ENCODE results near the gene TBC1D2B. TPM values are rescaled to one million over a fixed set of nuclear protein-coding genes. Genes with fewer than 3 reads are reported as not detected.

Gene TBC1D2B
- total RNA-seq, 1 donor from 2014 or later = 69.3 TPM

GRCh38 chr15:78024883-78025282 lies 52.6 kb downstream of the TBC1D2B start:
- Mint-ChIP-seq H3K4me3 (ENCODE audit: unreplicated experiment) (no peak overlapping the region), H3K4me1 (ENCODE audit: unreplicated experiment) (no peaks in the 10 kb centered on the region), H3K27ac (ENCODE audit: unreplicated experiment) (no peak overlapping the region), H3K36me3 (ENCODE audit: unreplicated experiment) (peaks cover 51% of the 10 kb centered on the region), H3K27me3 (ENCODE audit: unreplicated experiment) (no peaks in the 10 kb centered on the region), H3K9me3 (ENCODE audit: unreplicated experiment) (no peaks in the 10 kb centered on the region)
- no peak for TF ChIP-seq CTCF (IDR thresholded peaks at IDR 0.05)
- no peak for DNase-seq (ENCODE audit: extremely low spot score, unreplicated experiment)

GRCh38 chr15:78024519-78024870 lies 53.0 kb downstream of the TBC1D2B start:
- H3K4me1 Mint-ChIP-seq (ENCODE audit: unreplicated experiment) = no peaks in the 10 kb centered on the region

GRCh38 chr15:78023865-78024518 lies 53.5 kb downstream of the TBC1D2B start:
- no peak for TF ChIP-seq CTCF (IDR thresholded peaks at IDR 0.05)
- no peak for DNase-seq (ENCODE audit: extremely low spot score, unreplicated experiment)
- Mint-ChIP-seq H3K9me3 (ENCODE audit: unreplicated experiment) (no peaks in the 10 kb centered on the region), H3K4me3 (ENCODE audit: unreplicated experiment) (no peak overlapping the region), H3K36me3 (ENCODE audit: unreplicated experiment) (peaks cover 50% of the 10 kb centered on the region), H3K27me3 (ENCODE audit: unreplicated experiment) (no peaks in the 10 kb centered on the region), H3K4me1 (ENCODE audit: unreplicated experiment) (no peaks in the 10 kb centered on the region), H3K27ac (ENCODE audit: unreplicated experiment) (no peak overlapping the region)

More at GRCh38 chr15:78024519-78024870, 53.0 kb downstream of the TBC1D2B start:
- no peak for DNase-seq (ENCODE audit: extremely low spot score, unreplicated experiment)
- H3K4me3 Mint-ChIP-seq (ENCODE audit: unreplicated experiment) = no peak overlapping the region
- peaks cover 51% of the 10 kb centered on the region for H3K36me3 Mint-ChIP-seq (ENCODE audit: unreplicated experiment)
- no peaks in the 10 kb centered on the region for H3K27me3 Mint-ChIP-seq (ENCODE audit: unreplicated experiment)
- H3K9me3 Mint-ChIP-seq (ENCODE audit: unreplicated experiment) = no peaks in the 10 kb centered on the region
- no peak for TF ChIP-seq CTCF (IDR thresholded peaks at IDR 0.05)
- H3K27ac Mint-ChIP-seq (ENCODE audit: unreplicated experiment) = no peak overlapping the region

- Mint-ChIP-seq H3K36me3 (ENCODE audit: unreplicated experiment) (peaks cover 47% of the 10 kb centered on the region), H3K27me3 (ENCODE audit: unreplicated experiment) (no peaks in the 10 kb centered on the region), H3K4me3 (ENCODE audit: unreplicated experiment) (no peak overlapping the region), H3K9me3 (ENCODE audit: unreplicated experiment) (no peaks in the 10 kb centered on the region), H3K4me1 (ENCODE audit: unreplicated experiment) (no peaks in the 10 kb centered on the region), H3K27ac (ENCODE audit: unreplicated experiment) (no peak overlapping the region)
- no peak for TF ChIP-seq CTCF (IDR thresholded peaks at IDR 0.05)
- no peak for DNase-seq (ENCODE audit: extremely low spot score, unreplicated experiment)
Measured at GRCh38 chr15:78023081-78023665, 54.3 kb downstream of the TBC1D2B start.

GRCh38 chr15:78021761-78022160 lies 55.8 kb downstream of the TBC1D2B start:
- H3K27me3 Mint-ChIP-seq (ENCODE audit: unreplicated experiment) = no peaks in the 10 kb centered on the region
- TF ChIP-seq CTCF (IDR thresholded peaks at IDR 0.05) = no peak
- no peak for DNase-seq (ENCODE audit: extremely low spot score, unreplicated experiment)
- H3K27ac Mint-ChIP-seq (ENCODE audit: unreplicated experiment) = no peak overlapping the region
- H3K9me3 Mint-ChIP-seq (ENCODE audit: unreplicated experiment) = no peaks in the 10 kb centered on the region
- no peak overlapping the region for H3K4me3 Mint-ChIP-seq (ENCODE audit: unreplicated experiment)
- H3K4me1 Mint-ChIP-seq (ENCODE audit: unreplicated experiment) = no peaks in the 10 kb centered on the region
- peaks cover 48% of the 10 kb centered on the region for H3K36me3 Mint-ChIP-seq (ENCODE audit: unreplicated experiment)
